Measurements from ENCODE around the gene THNSL1. TPM values are rescaled to one million over a fixed set of nuclear protein-coding genes. Genes with fewer than 3 reads are reported as not detected.
"Not testable (repeated sequence)": the region's sequence is repeated elsewhere in the genome, so short reads cannot be mapped to it uniquely, and the experiment has no call there.

Gene THNSL1
- total RNA-seq, 1 donor from 2014 or later, result 3.6 TPM

GRCh38 chr10:24993237-24993958 lies 23.0 kb upstream of the THNSL1 start:
- no peak for DNase-seq (ENCODE audit: low read depth in 2 of 2)

- DNase-seq (ENCODE audit: low read depth in 2 of 2), result no peak
Measured at GRCh38 chr10:24995072-24995471, 21.3 kb upstream of the THNSL1 start.

- DNase-seq (ENCODE audit: low read depth in 2 of 2), result no peak
Measured at GRCh38 chr10:24998044-24998443, 18.4 kb upstream of the THNSL1 start.

- not testable (repeated sequence) for DNase-seq (ENCODE audit: low read depth in 2 of 2)
Measured at GRCh38 chr10:25011591-25011990, 4.8 kb upstream of the THNSL1 start.

- no peak for DNase-seq (ENCODE audit: low read depth in 2 of 2)
Measured at GRCh38 chr10:25014579-25014978, 1.8 kb upstream of the THNSL1 start.

DNA sequence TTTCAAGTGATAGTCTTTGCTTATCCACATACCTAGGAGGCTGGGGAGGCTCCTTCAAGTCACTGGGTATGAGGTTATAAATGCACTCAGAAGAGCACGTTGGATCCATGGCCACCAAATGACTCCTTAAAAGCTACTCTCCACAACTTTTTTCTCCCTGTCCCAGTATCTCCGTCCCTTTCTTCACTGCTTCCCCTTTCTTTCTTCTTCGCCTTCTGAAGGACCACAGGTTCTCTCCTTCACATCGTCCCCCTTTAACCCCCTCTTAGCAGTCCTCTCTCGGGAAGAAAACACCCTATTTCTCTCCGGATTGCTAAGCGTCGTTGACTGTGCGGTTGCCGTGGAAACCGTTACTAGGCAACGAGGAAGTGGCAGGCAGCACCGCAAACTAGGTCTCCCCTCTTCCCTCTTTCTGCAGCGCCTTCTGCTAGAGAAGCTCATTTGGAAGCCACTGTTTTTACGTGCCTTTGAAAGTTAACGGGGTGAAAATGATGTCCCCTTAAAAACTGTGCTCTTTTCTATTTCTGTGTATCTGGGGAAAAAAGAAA lies 510 bp upstream of the THNSL1 start, which contains the start of gene ENKUR:
TSS of gene ENKUR (minus strand) at position 331 of the 548 bp plus-strand sequence. CDS start at position 109, 222 bp downstream.
- peak; percentile 91 to 95 for DNase-seq (ENCODE audit: low read depth in 2 of 2)

GRCh38 chr10:25017154-25017590 lies 760 bp downstream of the THNSL1 start:
- DNase-seq (ENCODE audit: low read depth in 2 of 2), result peak; percentile 44

GRCh38 chr10:25017661-25018060 lies 1.2 kb downstream of the THNSL1 start:
- no peak for DNase-seq (ENCODE audit: low read depth in 2 of 2)

GRCh38 chr10:25018703-25019102 lies 2.3 kb downstream of the THNSL1 start:
- no peak for DNase-seq (ENCODE audit: low read depth in 2 of 2)

- DNase-seq (ENCODE audit: low read depth in 2 of 2), result peak; percentile 92 to 93
Measured at GRCh38 chr10:25023278-25023677, 6.9 kb downstream of the THNSL1 start.

- DNase-seq (ENCODE audit: low read depth in 2 of 2), result peak; percentile 4 to 56
Measured at GRCh38 chr10:25024528-25024927, 8.1 kb downstream of the THNSL1 start.

- DNase-seq (ENCODE audit: low read depth in 2 of 2), result peak; percentile 54 to 69
Measured at GRCh38 chr10:25026463-25026862, 10.1 kb downstream of the THNSL1 start.

GRCh38 chr10:25028711-25029110 lies 12.3 kb downstream of the THNSL1 start:
- no peak for DNase-seq (ENCODE audit: low read depth in 2 of 2)

DNA sequence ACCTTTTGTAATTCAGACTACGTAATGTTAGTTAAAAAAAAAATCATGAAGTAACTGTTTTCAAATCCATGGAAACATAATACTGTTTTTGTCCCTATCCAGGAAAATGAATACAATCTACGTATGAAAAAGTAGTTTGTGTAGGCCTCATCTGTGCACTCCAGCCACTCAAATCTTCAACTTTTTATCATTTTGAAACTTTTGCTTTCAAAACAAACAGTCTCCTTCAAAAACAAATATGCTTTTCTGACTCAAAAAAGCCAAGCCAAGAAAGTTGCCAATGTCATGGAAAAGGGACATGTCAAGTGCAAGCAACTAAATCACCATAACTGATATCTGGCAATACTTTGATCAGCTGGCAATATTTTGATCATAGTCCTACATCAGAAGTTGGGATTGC lies 13.1 kb downstream of the THNSL1 start:
- DNase-seq (ENCODE audit: low read depth in 2 of 2), result no peak

DNA sequence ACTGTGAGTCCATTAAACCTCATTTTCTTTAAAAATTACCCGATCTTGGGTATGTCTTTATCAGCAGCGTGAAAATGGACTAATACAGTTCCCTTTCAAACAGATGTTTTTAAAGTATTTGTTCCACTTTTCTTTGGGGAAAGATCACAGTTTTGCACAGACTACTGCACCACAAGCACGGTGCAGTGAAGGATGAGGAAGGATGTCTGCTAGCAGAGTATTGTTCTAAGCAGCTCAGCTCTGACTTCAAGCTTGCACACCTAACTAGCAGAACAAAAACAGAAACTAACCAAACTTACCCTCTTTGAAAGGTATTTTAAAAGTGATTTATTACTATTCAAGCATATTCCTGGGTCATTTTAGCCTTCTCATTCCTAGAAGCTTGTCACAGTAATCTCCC lies 20.0 kb downstream of the THNSL1 start:
- no peak for DNase-seq (ENCODE audit: low read depth in 2 of 2)

- no peak for DNase-seq (ENCODE audit: low read depth in 2 of 2)
Measured at GRCh38 chr10:25038325-25038724, 21.9 kb downstream of the THNSL1 start.

DNA sequence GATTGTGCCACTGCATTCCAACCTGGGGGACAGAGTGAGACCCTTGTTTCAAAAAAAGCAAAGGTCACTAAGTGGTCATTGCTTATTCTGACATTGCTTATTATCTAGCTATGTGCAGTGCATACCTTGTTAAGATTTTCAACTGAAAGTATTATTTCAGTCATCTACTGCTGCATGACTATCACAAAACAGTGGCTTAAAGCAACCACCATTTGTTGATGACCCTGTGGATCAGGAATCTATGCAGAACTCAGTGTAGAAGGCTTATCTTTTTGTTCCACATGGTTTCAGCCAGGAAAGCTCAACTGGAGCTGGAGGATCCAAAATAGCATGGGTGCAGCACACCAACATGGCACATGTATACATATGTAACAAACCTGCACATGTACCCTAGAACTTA lies 23.1 kb downstream of the THNSL1 start:
- no peak for DNase-seq (ENCODE audit: low read depth in 2 of 2)

- no peak for DNase-seq (ENCODE audit: low read depth in 2 of 2)
Measured at GRCh38 chr10:25046641-25047040, 30.2 kb downstream of the THNSL1 start.

DNA sequence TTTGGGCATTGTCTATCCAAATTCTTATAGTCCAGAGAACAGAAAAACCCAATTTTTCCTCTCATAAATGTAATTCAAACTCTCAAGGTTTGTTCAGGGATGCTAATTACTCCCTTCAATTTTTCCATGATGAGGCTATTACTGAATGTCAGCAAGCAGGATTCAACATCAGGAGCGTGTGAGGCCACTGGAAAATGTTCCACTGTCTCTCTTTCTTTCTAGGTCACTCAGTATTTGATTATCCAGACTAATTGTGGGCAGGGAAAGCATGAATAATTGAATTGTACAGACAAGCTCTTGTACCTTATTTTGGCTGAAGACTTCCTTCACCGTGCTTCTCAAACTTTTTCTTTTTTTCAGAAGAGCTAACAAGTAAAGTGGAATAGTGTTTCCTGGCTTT lies 30.7 kb downstream of the THNSL1 start:
- peak in 1 of 2 donors; percentile 52 for DNase-seq (ENCODE audit: low read depth in 2 of 2)

DNA sequence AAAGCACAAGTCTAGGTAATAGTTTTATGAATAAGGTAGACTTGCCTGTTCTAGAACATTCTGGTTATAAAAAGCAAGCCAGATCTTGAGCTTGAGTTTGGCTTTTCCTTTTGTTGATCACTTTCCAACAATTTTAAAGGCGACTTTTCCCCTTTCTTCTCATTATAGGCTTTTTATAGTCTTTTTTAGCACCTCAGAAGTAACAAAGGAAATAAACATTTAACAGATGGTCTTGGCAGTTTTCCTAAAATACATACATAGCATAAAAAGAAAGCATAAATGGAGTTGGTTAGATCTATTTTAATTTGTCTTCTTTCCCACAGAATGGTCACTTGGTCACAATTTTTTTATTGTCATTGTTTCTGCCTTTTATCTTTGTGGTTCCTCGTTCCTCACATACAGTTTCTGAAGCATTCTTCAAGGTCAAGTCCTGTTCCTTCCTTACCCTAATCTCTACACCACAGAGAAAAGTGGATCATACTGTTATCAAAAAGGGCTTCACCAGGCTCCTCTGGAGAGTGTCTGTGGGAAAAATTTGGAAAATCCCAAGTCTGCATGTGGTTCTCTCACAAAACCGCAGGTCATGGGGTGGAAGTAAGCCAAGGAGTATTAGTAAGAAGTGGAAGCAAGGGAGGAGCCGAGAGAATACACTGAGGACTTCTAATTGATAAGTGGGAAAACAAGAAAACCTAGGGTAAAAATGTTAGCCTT lies 31.3 kb downstream of the THNSL1 start:
- DNase-seq (ENCODE audit: low read depth in 2 of 2), result peak in 1 of 2 donors; percentile 51

GRCh38 chr10:25048450-25048849 lies 32.0 kb downstream of the THNSL1 start:
- DNase-seq (ENCODE audit: low read depth in 2 of 2), result no peak

DNA sequence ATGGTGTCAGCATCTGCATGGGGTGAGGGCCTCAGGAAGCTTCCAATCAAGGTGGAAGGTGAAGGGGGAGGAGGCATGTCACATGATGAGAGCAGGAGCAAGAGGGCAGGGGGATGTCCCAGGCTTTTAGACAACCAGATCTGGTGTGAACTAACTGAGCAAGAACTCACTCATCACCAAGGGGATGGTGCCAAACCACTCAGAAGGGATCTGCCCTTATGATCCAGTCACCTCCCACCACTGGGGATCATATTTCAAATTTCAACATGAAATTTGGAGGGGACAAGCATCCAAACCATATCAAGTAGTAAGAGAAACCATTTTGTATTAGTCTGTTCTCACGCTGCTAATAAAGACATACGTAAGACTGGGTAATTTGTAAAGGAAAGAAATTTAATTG lies 33.6 kb downstream of the THNSL1 start:
- no peak for DNase-seq (ENCODE audit: low read depth in 2 of 2)

DNA sequence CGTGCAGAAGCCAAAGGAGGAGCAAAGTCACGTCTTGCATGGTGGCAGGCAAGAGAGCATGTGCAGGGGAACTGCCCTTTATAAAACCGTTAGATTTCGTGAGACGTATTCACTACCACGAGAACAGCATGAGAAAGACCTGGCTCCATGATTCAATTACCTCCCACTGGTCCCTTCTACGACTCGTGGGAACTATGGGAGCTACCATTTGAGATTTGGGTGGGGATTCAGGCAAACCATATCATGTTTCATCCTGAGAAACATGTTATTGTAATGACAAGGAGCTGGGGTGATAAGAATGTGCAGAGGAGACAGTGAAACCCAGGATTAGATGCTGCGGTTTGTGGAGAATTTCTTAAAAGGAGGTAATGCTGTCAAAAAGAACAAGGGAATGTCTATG lies 34.0 kb downstream of the THNSL1 start:
- DNase-seq (ENCODE audit: low read depth in 2 of 2), result no peak
